Central memory CD8-positive, alpha-beta T cell (primary cell): ENCODE measurements around the gene TCF12.

Experiments
- ATAC-seq: fragments of 150-1000 bp; cut with Tn5 transposase; replicated peaks from 2 replicates; pipeline ENCODE4 v1.10.0; 2022; ENCODE audit warnings: mild to moderate bottlenecking, moderate FRiP score, moderate number of reproducible peaks; ENCODE audit not compliant: poor library complexity, severe bottlenecking; ENCODE audit errors: extremely low read depth
- DNase-seq, 2 donors: peaks; one replicate each; pipeline ENCODE4 v3.0.0; 2021; ENCODE audit warnings: low spot score in 2 of 2
- H3K27ac Mint-ChIP-seq: one replicate; pipeline ENCODE4 v1.8.0; 2022; ENCODE audit warnings: low read depth, mild to moderate bottlenecking, moderate library complexity, mixed read lengths
- H3K27me3 Mint-ChIP-seq: one replicate; pipeline ENCODE4 v1.8.0; 2022; ENCODE audit warnings: mixed read lengths
- H3K36me3 Mint-ChIP-seq: one replicate; pipeline ENCODE4 v1.8.0; 2022; ENCODE audit warnings: mild to moderate bottlenecking, moderate library complexity, mixed read lengths; ENCODE audit not compliant: insufficient read depth
- H3K4me1 Mint-ChIP-seq: one replicate; pipeline ENCODE4 v1.8.0; 2022; ENCODE audit warnings: mixed read lengths
- H3K4me3 Mint-ChIP-seq: one replicate; pipeline ENCODE4 v1.8.0; 2022; ENCODE audit warnings: mild to moderate bottlenecking, moderate library complexity, mixed read lengths
- H3K9me3 Mint-ChIP-seq: one replicate; pipeline ENCODE4 v1.8.0; 2022; ENCODE audit warnings: mixed read lengths

Gene TCF12

GRCh38 chr15:56973463-56973862, 55.0 kb downstream of the TCF12 start:
- H3K9me3 Mint-ChIP-seq = no peaks in the 10 kb centered on the region
- no peak overlapping the region for H3K27ac Mint-ChIP-seq
- ATAC-seq = no peak
- peaks cover 68% of the 10 kb centered on the region for H3K4me1 Mint-ChIP-seq
- no peak overlapping the region for H3K4me3 Mint-ChIP-seq
- no peaks in the 10 kb centered on the region for H3K27me3 Mint-ChIP-seq
- DNase-seq = no peak
- H3K36me3 Mint-ChIP-seq = no peaks in the 10 kb centered on the region

DNA sequence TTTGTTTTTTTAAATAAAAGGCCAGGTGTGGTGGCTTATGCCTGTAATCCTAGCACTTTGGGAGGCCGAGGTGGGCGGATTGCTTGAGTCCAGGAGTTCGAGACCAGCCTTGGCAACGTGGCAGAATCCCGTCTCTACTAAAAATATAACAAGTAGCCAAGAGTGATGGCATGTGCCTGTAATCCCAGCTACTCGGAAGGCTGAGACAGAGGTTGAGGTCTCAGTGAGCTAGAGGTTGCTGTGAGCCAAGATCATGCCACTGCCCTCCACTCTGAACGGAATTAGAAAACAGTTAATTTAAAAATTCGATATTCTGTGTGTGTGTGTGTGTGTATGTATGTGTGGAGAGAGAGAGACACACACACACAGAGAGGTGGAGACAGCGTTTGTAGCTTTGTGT, 58.8 kb downstream of the TCF12 start:
- Mint-ChIP-seq H3K27ac (peak overlapping the region; percentile 50), H3K27me3 (no peaks in the 10 kb centered on the region), H3K4me1 (peaks cover 53% of the 10 kb centered on the region), H3K9me3 (no peaks in the 10 kb centered on the region), H3K36me3 (no peaks in the 10 kb centered on the region), H3K4me3 (no peak overlapping the region)
- no peak for ATAC-seq
- no peak for DNase-seq

DNA sequence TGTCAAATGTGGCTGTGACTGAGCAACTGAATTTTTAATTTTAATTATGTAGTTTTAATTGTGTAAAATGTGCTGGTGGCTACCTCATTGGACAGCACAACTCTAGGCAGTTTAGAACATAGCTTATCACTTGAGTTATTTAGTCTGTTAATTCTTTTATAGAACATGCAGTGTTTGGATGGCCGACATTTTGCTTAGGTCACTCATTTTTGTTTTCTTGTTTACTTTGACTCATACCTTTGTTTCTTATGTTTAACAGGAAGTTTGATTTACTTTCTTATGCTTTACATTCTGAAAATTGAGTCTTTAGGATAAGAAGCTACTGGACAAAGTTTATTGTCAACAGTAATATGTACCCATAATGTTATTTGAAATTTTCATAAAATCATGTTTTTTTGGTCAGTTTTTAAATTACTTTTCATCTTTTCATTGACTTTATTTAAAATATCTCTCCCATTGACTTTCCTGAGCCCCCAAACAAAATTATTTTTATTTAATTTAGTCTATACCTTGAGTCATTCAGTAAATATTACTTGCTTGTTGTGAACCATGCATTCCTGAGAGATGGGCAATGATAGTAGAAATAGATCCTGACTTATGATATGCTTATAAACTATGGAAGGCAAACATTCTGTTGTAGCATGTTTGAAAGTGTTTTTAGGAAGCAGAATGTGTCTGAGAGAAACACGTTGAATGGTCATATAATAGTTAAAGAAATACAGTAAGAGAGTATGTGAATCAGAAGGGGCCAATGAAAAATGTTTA, 60.6 kb downstream of the TCF12 start:
- Mint-ChIP-seq H3K36me3 (peaks cover 2% of the 10 kb centered on the region), H3K27me3 (no peaks in the 10 kb centered on the region), H3K4me1 (peaks cover 41% of the 10 kb centered on the region), H3K4me3 (no peak overlapping the region), H3K9me3 (no peaks in the 10 kb centered on the region), H3K27ac (no peak overlapping the region)
- DNase-seq (no peak), ATAC-seq (no peak)

GRCh38 chr15:56980473-56980872, 62.0 kb downstream of the TCF12 start:
- Mint-ChIP-seq H3K9me3 (no peaks in the 10 kb centered on the region), H3K36me3 (peaks cover 2% of the 10 kb centered on the region), H3K27ac (no peak overlapping the region), H3K4me1 (peaks cover 50% of the 10 kb centered on the region), H3K4me3 (no peak overlapping the region), H3K27me3 (no peaks in the 10 kb centered on the region)
- DNase-seq (no peak), ATAC-seq (no peak)

GRCh38 chr15:56981160-56981559, 62.7 kb downstream of the TCF12 start:
- no peak overlapping the region for H3K27ac Mint-ChIP-seq
- no peak overlapping the region for H3K4me3 Mint-ChIP-seq
- peaks cover 50% of the 10 kb centered on the region for H3K4me1 Mint-ChIP-seq
- no peaks in the 10 kb centered on the region for H3K27me3 Mint-ChIP-seq
- H3K36me3 Mint-ChIP-seq = peaks cover 2% of the 10 kb centered on the region
- DNase-seq = no peak
- ATAC-seq = no peak
- H3K9me3 Mint-ChIP-seq = no peaks in the 10 kb centered on the region

- Mint-ChIP-seq H3K27ac (no peak overlapping the region), H3K27me3 (no peaks in the 10 kb centered on the region), H3K4me1 (peaks cover 38% of the 10 kb centered on the region), H3K36me3 (peaks cover 2% of the 10 kb centered on the region), H3K4me3 (no peak overlapping the region), H3K9me3 (no peaks in the 10 kb centered on the region)
- DNase-seq (no peak), ATAC-seq (no peak)
Observed at GRCh38 chr15:56982987-56983386, 64.5 kb downstream of the TCF12 start.

DNA sequence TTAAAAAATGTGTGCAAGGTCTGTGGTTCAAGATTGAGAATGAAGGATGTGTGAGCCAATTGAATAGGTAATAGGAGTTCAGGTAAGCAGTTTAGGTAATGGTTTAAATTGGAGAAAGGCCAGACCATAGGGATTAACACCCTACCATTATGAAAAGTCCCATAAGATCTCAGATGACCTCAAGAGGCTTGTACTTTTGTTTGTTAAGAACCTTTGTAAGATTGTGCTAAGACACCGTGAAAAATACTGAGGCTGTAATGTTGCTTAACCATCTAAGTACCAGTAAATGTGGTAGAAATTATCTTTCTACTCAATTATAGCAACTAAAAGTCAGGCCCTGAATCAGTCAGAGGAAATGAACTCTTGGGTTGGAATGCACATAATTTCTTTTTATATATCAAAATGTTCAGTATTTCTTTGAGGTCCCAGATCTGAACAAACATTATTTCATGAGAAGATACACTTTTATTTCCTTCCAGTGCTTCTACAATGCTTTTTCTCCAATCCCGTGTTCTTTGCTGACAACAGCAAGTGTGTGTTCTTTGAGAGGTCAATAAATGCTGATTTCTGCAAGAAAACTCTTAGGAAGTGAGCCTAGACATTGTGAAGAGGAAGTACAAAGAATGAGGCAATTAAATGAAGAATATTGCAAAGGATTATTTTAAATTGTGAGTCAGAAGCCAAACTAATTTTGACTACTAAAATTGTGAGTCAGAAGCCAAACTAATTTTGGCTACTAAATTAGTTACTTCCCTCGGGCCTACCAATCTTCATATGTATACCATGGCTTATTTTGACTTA, 66.4 kb downstream of the TCF12 start:
- ATAC-seq = no peak
- Mint-ChIP-seq H3K27me3 (no peaks in the 10 kb centered on the region), H3K9me3 (no peaks in the 10 kb centered on the region), H3K4me1 (peaks cover 52% of the 10 kb centered on the region), H3K4me3 (no peak overlapping the region), H3K36me3 (peaks cover 2% of the 10 kb centered on the region), H3K27ac (no peak overlapping the region)
- no peak for DNase-seq

DNA sequence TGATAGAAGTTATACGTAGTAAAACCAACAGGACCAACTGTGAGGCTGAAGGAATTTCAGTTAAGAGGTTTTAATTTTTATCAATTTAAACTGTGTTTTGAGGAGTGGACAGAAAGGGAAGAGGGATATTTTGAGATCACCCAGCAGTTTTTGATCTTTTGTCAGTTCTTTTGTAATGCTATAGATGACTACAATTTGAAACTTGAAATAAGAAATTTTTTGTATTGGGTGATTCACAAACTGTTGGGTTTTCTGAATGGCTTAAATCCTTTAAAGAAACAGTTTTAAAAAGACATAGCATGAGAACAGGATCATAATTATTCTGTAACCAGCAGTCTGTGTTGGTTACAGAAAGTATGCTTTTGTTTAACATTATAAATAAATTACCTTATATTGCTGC, 67.4 kb downstream of the TCF12 start:
- no peaks in the 10 kb centered on the region for H3K9me3 Mint-ChIP-seq
- H3K27me3 Mint-ChIP-seq = no peaks in the 10 kb centered on the region
- ATAC-seq = no peak
- DNase-seq = no peak
- H3K4me3 Mint-ChIP-seq = no peak overlapping the region
- H3K4me1 Mint-ChIP-seq = peaks cover 54% of the 10 kb centered on the region
- peaks cover 2% of the 10 kb centered on the region for H3K36me3 Mint-ChIP-seq
- no peak overlapping the region for H3K27ac Mint-ChIP-seq

GRCh38 chr15:56987286-56987685, 68.8 kb downstream of the TCF12 start:
- ATAC-seq (no peak), DNase-seq (no peak)
- H3K36me3 Mint-ChIP-seq = peaks cover 2% of the 10 kb centered on the region
- peaks cover 49% of the 10 kb centered on the region for H3K4me1 Mint-ChIP-seq
- H3K27me3 Mint-ChIP-seq = no peaks in the 10 kb centered on the region
- H3K4me3 Mint-ChIP-seq = no peak overlapping the region
- H3K27ac Mint-ChIP-seq = no peak overlapping the region
- H3K9me3 Mint-ChIP-seq = no peaks in the 10 kb centered on the region

DNA sequence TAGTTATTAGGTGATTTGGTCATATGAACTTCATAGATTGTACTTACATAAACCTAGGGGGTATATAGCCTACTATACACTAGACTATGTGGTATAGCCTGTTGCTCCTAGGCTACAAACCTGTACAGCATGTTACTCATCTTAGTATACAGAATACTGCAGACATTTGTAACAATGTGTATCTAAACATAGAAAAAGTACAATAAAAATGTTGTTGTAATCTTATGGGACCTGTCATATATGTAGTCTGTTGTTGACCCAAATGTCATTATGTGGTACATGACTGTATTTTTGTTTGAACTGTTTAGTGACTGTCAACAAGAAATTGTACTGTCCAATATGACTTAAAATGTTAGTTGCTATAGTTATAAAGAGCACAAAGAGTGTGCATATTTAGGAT, 69.8 kb downstream of the TCF12 start:
- Mint-ChIP-seq H3K4me1 (peaks cover 50% of the 10 kb centered on the region), H3K36me3 (peaks cover 1% of the 10 kb centered on the region), H3K9me3 (no peaks in the 10 kb centered on the region), H3K27me3 (no peaks in the 10 kb centered on the region), H3K27ac (no peak overlapping the region), H3K4me3 (no peak overlapping the region)
- ATAC-seq = no peak
- DNase-seq = no peak

DNA sequence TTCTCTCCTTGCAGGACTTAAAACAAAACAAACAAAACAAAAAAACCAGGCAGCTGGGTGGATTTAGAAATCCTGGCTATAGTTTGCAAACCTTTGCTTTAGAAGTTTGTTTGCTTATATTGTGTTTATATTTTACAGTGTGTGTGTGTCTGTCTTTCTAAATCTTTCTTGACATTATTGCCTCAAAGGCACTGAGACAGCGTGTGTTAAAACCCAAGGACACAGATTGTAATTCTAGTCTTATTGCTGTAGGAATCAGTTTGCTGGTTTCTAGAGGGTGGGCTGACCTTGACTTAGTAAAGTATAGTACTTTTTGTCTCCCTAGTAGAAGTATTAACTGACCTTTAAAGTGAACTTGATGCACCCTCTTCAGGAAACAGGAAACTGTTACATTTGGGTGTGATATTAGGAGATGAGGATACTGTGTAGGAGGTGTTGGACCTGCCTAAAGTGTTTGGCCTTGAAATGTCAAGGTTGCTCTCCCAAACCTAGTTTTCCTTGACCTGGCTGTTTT, 71.0 kb downstream of the TCF12 start:
- Mint-ChIP-seq H3K9me3 (no peaks in the 10 kb centered on the region), H3K4me1 (peaks cover 48% of the 10 kb centered on the region), H3K27me3 (no peaks in the 10 kb centered on the region), H3K36me3 (peaks cover 1% of the 10 kb centered on the region), H3K27ac (peak overlapping the region; percentile 35), H3K4me3 (no peak overlapping the region)
- DNase-seq (no peak), ATAC-seq (no peak)

- no peaks in the 10 kb centered on the region for H3K9me3 Mint-ChIP-seq
- H3K27me3 Mint-ChIP-seq = no peaks in the 10 kb centered on the region
- no peak overlapping the region for H3K27ac Mint-ChIP-seq
- peaks cover 40% of the 10 kb centered on the region for H3K4me1 Mint-ChIP-seq
- no peak overlapping the region for H3K4me3 Mint-ChIP-seq
- H3K36me3 Mint-ChIP-seq = peaks cover 1% of the 10 kb centered on the region
- DNase-seq (no peak), ATAC-seq (no peak)
Observed at GRCh38 chr15:56991017-56991416, 72.6 kb downstream of the TCF12 start.

- no peaks in the 10 kb centered on the region for H3K9me3 Mint-ChIP-seq
- DNase-seq = no peak
- no peak overlapping the region for H3K27ac Mint-ChIP-seq
Observed at GRCh38 chr15:56992725-56993124, 74.3 kb downstream of the TCF12 start.

More at GRCh38 chr15:56992725-56993124, 74.3 kb downstream of the TCF12 start:
- Mint-ChIP-seq H3K36me3 (peaks cover 1% of the 10 kb centered on the region), H3K4me1 (peaks cover 40% of the 10 kb centered on the region), H3K4me3 (no peak overlapping the region), H3K27me3 (no peaks in the 10 kb centered on the region)
- ATAC-seq = no peak
